Measurements from ENCODE around the gene OLIG1.

The OLIG1 gene

DNA sequence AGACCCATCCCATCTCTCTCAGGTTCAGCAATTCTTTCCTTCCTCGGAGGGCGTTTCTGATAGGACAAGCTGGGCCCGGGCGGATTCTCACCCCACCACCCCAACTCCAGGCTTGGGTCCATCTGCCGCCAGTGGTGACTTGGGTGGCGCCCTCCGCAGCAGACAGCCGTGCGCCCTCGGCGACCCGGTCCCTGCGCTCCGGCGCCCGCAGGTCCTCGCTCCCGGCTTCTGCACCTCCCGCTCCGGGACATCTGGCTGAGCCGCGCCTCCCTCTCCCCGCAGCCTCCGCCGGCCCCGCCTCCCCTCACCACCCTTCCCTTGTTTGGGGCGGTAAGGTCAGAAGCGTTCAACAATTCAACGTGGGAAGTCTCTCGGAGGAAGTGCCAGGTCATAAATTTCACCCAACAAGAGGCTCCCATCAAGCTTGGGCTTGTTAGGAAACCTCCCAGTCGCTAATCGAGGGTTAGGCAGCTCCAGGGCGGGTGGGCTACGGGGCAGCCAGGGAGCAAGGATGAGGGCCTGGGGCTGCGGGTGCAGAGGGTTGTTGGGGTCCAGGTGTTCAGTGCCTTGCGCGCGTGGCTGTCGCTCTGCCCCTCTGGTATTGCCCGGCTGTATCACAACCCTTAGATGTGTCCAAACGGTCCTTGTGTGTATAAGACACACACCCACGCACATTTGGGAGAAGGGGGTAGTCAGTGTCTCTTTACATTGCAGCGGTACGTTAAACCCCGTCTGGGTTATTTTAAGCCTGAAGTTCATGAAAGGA, 39.8 kb downstream of the OLIG1 start:
- TF ChIP-seq, protein P1, sequence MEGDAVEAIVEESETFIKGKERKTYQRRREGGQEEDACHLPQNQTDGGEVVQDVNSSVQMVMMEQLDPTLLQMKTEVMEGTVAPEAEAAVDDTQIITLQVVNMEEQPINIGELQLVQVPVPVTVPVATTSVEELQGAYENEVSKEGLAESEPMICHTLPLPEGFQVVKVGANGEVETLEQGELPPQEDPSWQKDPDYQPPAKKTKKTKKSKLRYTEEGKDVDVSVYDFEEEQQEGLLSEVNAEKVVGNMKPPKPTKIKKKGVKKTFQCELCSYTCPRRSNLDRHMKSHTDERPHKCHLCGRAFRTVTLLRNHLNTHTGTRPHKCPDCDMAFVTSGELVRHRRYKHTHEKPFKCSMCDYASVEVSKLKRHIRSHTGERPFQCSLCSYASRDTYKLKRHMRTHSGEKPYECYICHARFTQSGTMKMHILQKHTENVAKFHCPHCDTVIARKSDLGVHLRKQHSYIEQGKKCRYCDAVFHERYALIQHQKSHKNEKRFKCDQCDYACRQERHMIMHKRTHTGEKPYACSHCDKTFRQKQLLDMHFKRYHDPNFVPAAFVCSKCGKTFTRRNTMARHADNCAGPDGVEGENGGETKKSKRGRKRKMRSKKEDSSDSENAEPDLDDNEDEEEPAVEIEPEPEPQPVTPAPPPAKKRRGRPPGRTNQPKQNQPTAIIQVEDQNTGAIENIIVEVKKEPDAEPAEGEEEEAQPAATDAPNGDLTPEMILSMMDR (IDR thresholded peaks at IDR 0.05; ENCODE audit: low read length, missing control alignments), result no peak
- no peak for DNase-seq (ENCODE audit: low read depth)

DNA sequence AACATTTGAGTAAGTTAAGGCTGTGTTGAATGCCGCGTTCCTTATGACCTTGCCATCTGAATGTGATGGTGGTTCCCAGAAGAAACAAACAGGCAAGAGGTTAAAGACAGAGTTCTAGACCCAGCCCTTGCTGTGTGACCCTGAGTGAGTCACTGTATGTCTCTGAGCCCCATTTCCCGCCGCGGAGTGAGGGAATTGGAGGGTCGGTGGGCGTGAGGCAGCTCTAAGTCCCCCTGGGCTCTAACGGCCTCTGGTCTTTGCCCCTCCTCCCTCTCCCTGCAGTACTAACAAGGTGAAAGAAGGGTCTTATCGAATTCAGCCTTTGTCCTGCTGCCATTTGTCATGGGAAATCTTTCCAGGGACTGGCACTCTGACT, 40.4 kb downstream of the OLIG1 start:
- no peak overlapping the region for H3K4me3 ChIP-seq (replicated peaks; ENCODE audit: low read depth, low read length)
- DNase-seq (ENCODE audit: low read depth), result no peak
- TF ChIP-seq, protein P1 (IDR thresholded peaks at IDR 0.05; ENCODE audit: low read length, missing control alignments), result no peak

More for the DNA sequence above, 39.8 kb downstream of the OLIG1 start:
- H3K4me3 ChIP-seq (replicated peaks; ENCODE audit: low read depth, low read length), result no peak overlapping the region

DNA sequence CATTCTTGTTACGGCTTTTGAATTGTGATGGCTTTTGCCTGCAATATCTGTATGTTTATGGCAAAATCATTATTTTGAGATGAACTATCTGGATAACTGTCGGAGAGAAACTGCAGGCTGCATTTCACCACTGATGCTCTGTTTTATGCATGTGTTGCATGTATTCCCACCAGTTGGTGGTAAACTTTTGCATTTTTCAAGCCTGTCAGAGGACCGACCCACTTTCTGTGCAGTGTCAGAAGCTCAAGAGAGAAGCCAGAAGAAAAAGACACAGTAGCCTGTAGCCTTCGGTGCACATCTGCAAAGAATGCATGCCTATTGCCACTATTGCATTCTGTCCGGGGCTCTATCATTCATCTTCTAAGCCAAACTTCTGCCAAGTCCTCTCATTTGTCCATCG, 41.6 kb downstream of the OLIG1 start:
- no peak overlapping the region for H3K4me3 ChIP-seq (replicated peaks; ENCODE audit: low read depth, low read length)
- DNase-seq (ENCODE audit: low read depth), result no peak
- TF ChIP-seq, protein P1 (IDR thresholded peaks at IDR 0.05; ENCODE audit: low read length, missing control alignments), result no peak

DNA sequence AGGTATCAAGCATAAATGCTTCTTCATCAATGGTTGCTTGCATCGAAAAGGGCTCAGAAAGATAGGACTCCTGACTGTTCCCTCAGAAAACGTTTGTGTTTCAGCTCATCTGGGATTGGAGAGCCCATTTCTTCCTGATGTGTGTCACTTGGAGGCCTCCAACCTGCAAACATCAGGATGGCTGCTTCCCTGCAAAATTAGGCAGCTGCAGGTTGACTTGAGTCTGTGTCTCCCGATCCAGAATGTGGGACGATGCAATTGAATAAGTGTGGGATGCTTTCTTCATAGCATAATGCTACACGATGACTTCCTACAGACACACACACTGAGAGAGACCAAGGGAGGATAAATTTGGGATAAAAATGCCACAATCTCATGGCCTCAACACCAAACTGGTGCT, 42.2 kb downstream of the OLIG1 start:
- TF ChIP-seq, protein P1 (IDR thresholded peaks at IDR 0.05; ENCODE audit: low read length, missing control alignments), result no peak
- DNase-seq (ENCODE audit: low read depth), result no peak
- no peak overlapping the region for H3K4me3 ChIP-seq (replicated peaks; ENCODE audit: low read depth, low read length)

DNA sequence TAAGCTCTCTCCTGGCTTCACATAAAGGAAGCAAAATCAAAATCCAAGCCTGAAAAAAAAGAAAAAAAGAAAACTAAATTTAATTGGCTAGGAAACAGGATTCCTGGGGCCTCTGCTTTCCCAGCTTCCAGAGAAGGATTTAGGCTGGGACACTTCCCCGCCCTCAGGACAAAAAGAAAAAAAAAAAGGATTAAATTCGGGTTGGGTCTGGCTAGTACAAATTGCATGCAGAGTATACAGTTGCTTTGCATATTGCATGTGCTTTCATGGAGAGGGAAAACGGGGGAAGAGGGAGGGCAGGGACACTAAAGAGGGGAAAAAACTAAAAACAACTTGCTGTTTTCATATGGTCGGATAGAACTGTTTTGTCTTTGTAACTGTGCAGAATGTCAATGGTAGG, 42.7 kb downstream of the OLIG1 start:
- TF ChIP-seq, protein P1 (IDR thresholded peaks at IDR 0.05; ENCODE audit: low read length, missing control alignments), result no peak
- no peak for DNase-seq (ENCODE audit: low read depth)
- H3K4me3 ChIP-seq (replicated peaks; ENCODE audit: low read depth, low read length), result no peak overlapping the region

DNA sequence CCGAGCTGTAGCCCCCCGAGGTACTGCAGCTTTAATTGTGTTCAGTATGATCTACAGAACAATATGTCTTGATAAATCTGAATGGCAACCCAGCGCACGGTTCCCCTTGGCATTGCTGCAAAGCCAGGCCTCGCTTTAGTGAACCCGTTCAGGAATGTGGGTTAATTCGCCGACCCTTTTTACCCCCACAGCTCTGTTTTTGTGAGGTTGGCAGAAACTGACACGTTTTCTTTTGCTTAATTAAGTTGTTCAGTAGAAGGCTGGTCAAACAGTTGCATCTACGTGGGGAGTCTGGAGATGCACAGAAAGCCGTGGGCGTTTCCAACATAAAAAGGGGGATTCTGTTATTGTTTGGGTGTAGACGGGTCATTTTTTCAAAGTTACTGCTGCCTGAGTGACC, 43.2 kb downstream of the OLIG1 start:
- H3K4me3 ChIP-seq (replicated peaks; ENCODE audit: low read depth, low read length), result no peak overlapping the region
- TF ChIP-seq, protein P1 (IDR thresholded peaks at IDR 0.05; ENCODE audit: low read length, missing control alignments), result no peak
- DNase-seq (ENCODE audit: low read depth), result no peak

DNA sequence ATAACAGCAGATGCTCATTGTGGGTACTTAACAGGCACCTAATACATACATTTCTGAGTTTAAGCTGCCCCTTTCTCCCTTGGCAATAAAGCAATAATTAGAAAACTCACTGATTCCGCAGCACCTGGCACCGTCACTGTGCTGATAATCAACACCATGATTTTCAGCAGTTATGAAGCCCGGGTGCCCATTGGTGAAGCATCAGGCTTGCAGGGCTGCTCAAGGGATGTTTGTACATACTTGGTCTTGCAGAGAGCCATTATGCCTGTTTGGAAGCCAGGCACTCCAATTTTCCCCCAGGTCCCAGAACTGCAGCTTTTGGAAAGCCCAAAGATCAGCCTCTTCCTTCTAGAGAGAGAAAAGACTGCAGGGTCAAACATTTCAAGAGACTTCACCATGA, 44.3 kb downstream of the OLIG1 start:
- H3K4me3 ChIP-seq (replicated peaks; ENCODE audit: low read depth, low read length), result no peak overlapping the region
- TF ChIP-seq, protein P1 (IDR thresholded peaks at IDR 0.05; ENCODE audit: low read length, missing control alignments), result no peak
- no peak for DNase-seq (ENCODE audit: low read depth)

Data from fibroblast of pulmonary artery (primary cell).